Effector CD8-positive, alpha-beta T cell (primary cell): ENCODE data around the gene WNT16.

Experiments used
- DNase-seq: peaks from one replicate; lab custom pipeline; 2025; lab: John Stamatoyannopoulos, UW

WNT16 gene

GRCh38 chr7:121343302-121343701 lies 14.5 kb downstream of the WNT16 start:
- no peak for DNase-seq

DNA sequence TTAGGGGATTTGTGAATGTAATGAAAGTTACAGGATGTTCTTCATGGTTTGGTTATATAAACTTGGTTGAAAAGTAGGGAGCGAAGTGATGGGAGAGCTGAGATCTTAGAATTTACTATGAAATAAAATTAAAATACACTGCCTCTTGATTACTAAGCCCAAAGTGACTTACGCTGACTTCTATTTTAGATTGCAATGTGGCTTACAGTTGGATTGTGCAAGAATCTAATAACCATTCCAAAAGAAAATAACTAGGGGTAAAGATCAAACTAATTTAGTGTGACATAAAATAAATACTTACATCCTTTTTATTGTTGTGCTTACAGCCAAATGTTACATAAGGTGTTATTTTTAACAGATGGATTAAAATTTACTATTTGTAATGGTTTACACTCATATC lies 15.3 kb downstream of the WNT16 start:
- no peak for DNase-seq

DNA sequence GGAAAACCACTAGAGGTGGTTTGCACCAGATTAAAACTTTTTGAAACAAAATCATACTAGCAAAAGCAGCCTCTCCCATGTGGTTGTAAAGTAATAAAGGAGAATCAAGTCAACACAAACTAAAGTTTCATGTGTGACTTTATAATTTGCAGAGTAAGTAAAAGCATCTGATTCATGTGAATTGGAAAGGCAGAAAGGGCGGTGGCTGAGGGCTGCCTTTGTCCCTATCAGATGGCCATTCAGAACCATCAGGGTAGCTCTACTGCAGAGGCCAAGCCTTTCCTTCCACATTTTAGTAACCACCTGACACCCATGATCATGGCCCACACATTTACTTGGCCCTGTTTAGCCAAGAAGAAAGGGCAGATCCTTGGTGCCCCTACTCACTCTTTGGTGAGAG lies 15.7 kb downstream of the WNT16 start:
- DNase-seq = no peak

DNA sequence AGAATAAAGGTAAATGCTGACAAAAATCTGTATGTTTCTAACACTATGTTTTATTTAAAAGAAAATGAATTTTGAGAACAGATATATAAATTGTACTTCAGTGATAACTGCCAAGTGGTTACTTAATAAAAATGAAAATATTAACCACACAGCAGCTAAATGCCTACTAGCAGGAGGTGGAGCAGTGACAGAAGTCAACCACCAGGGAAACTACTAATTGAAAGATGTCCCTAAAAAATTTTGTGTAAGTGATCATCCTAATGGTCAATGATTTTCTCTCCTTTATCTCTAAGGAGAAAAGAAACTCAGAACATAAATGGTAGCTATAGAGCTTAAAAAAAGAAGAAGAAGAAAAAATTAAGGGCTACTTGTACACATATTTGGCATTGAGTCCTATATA lies 22.9 kb downstream of the WNT16 start:
- DNase-seq = no peak

GRCh38 chr7:121352323-121352722 lies 23.5 kb downstream of the WNT16 start:
- no peak for DNase-seq

DNA sequence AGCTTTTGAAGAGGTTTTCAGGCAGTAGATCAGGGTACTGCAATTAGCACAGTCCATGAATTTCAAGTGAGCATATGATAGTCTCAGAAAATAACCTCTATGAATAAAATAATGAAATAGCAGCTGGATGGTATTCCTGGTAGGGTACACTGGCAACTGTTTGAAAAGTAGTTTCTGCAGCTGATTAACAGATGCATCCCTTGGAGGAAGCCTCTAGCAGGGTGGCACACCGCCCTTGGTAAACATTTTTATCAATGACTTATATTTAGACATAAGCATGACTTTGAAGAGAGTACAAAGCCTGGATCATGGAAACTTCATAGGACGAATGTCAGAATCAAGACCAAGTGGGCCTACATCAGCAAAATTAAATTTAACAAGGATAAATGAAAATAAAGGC lies 26.8 kb downstream of the WNT16 start:
- no peak for DNase-seq

DNA sequence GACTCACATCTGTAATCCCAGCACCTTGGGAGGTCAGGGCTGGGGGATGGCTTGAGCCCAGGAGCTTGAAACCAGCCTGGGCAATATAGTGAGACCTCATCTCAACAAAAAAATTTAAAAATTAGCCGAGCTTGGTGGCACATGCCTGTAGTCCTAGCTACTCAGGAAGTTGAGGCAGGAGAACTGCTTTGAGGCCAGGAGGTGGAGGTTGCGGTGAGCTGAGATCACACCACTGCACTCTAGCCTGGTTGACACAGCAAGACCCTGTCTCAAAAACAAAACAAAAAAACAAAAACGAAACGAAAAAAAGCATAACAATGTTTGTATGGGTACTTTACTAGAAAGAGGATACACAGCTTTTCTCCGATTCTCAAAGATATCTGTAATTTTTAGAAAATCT lies 31.8 kb downstream of the WNT16 start:
- no peak for DNase-seq

DNA sequence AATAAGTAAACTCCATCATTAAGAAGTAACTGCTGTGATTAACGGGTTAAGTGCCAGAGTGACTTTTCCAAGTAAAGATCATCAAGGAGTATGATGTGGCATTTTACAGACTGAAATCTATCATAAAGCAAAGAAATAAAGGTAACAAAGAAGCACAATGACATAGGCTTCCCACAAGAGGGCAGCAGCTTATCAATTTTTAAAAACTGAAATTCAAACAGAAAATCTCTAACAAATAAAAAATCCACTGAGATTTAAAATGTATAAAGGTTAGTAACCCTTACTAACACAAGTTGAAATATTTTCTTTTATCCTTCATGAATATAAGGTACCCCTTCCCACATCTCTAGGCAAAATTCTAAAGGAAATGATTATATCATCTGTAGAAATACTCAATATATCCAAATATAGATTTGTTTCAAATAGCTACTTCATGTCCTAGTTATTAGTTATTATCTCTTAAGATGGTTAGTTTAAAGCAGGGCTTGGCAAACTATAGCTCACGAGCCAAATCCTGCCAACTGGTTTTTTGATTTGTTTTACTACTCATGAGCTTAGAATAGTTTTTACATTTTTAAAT lies 38.1 kb downstream of the WNT16 start:
- no peak for DNase-seq

DNA sequence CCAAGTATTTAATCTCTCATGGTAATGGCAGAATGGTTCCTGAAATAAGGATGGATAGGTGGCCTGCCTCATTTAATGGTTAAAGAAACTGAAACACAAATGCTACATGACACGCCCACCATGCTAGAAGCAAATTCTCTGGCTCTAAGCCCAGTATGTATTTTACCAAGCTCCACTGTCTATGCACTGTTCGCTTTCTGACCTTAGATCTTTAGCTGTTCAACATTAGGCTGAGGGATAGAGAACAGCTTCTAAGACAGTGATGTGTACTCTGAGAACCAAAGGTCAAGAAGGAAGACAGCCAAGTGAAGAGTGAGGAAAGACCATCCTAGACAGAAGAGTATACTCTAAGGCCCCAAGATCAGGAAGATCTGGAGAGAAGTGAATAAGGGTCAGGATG lies 40.7 kb downstream of the WNT16 start:
- DNase-seq = no peak

DNA sequence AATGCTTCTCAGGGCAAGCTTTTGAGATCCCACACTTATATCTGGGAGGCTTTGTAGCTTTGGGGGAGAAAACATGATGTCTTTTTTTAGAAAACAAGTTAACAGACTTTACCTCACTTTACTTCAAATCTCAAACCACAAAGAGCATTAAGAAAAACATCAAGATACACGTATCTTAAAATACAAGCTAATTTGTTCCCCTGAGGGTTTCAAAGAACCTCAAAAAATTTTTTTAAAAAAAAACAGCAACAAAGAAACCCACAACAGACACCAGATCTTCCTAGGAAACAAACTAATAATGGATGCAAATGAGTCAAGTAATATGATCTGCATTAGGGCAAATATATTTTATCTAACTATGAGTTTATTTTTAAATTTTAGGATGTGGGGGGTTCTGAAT lies 42.6 kb downstream of the WNT16 start:
- DNase-seq = no peak

- no peak for DNase-seq
Observed at GRCh38 chr7:121371883-121372282, 43.1 kb downstream of the WNT16 start.

GRCh38 chr7:121372376-121373010 lies 43.7 kb downstream of the WNT16 start:
- DNase-seq = no peak

GRCh38 chr7:121373177-121373576 lies 44.4 kb downstream of the WNT16 start:
- no peak for DNase-seq

DNA sequence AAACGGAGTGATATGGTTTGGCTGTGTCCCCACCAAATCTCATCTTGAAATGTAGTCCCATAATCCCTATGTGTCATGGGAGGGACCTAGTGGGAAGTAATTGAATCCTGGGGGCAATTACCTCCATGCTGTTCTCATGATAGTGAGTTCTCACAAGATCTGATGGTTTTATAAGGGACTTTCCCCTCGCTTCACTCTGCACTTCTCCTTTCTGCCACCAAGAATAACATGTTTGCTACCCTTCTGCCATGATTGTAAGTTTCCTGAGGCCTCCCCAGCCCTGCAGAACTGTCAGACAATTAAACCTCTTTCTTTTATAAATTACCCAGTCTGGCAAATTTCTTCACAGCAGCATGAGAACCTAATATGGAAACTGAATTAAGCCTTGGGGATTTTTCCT lies 48.2 kb downstream of the WNT16 start:
- DNase-seq = no peak

DNA sequence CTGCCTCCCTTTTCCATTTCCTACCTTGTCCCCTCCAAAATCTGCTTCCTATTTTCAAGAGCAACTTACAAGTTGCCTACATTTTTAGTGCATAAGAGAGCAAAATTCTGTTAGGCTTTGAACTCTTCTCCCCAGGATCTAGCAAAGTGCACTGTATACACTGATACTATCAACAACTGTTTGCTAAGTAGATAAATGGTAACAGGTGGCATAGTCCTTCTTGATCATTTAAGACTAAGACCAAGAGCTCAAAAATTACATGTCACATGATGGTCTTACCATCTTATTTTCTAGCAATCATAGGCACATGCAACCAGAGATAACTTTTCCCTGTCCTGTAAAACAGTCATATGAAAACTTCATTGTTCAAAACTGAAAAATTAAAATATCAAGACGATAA lies 51.1 kb downstream of the WNT16 start:
- no peak for DNase-seq

- DNase-seq = no peak
Observed at GRCh38 chr7:121382473-121382872, 53.7 kb downstream of the WNT16 start.

DNA sequence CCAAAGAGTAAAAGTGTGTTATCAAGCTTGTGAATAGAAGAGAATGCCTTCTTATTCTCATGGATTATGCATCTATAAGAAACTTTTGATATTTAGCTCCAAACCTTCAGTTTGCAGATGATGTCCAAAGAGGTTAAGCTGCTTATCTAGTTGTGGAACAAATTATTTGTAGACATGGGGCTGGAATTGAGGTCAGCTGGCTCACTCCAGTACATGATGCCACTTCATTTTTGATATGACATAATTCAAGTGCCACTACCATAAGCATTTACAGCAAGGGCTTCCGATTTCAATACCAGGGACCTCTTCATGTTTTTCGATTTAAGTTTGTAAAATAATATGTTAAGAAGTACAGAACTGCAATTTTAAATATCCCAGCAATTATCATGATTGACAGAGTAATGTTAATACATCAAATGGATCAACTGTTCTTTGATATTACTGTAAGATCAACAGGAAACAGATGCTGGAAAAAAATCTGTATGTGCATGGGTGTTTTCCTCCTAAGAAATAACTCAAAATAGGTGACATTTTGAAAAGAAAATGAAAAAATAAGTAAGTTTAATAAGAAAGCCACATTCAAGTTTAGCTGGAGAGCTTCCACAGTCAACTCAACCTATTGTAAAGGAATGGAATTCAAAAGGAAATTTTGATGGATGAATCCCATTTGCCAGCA lies 54.6 kb downstream of the WNT16 start:
- DNase-seq = no peak

DNA sequence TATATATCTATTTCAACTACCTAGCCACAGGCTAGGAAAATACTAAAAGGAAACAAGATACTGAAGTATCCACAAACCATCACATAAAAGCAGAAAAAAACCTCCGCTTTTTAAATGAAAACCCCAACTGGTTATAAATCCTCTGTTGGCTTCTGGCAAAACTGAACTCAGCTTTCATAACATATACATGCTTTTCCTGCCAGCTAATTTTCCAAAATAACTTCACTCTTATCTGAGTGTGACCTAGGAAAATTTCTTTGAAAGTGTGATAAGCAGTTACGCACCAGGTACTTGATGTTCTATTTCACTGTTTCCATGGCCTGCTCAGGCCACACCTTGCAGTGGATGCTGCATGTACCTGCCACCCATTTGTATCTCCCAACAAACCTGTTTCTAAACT lies 55.5 kb downstream of the WNT16 start:
- no peak for DNase-seq

DNA sequence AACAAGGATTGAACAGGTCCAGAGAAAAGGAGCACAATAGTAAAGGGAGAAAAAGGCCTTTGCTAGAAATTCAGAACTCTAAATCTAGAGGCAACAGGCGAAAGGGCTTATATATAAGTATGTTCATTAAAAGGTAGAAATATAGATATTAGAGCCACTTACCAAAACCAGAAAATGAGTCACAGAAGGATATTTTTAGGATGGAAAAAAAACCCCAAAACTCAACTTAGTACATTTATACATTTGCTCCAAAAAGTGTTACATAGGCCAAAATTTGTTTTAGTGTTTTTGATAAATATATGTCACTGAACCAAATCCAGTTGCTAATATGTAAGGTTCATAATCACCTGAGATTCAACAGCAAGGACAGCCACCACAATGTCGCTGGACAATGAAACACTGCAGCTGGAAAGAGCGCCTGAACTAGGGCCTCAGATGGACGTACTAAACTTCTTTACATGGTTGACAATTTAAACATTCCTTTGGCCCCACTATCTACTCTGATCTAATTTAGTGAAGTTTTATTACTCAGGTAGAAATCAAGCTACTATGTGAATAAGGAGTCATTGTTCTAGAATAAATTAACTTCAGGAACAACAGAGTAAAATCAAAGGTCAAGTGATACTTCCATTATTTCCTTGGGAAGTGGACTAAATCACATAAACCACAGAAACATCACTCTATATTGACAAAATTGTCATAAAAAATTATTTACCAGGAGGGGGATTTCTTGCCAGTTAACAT lies 56.4 kb downstream of the WNT16 start:
- DNase-seq = no peak

- no peak for DNase-seq
Observed at GRCh38 chr7:121385800-121386179, 57.0 kb downstream of the WNT16 start.

GRCh38 chr7:121388950-121389349 lies 60.1 kb downstream of the WNT16 start:
- no peak for DNase-seq

DNA sequence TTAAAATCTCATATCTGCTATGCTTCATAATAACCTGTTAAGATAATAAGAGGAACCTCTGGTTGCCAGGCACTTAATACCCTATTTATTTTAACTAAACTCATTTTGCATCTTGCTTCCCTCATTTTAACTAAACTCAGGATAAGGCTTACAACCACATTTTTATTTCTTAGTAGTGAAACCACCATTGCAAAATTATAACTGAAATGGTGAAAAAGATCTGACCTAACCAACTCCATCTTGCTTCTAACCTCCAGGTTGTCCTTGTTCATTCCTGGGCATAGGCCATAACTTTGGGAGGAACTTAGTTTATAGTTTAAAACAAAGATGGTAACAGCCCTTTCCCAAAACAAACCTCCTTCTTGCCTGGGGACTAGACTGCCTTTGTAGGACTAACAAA lies 61.3 kb downstream of the WNT16 start:
- DNase-seq = no peak

DNA sequence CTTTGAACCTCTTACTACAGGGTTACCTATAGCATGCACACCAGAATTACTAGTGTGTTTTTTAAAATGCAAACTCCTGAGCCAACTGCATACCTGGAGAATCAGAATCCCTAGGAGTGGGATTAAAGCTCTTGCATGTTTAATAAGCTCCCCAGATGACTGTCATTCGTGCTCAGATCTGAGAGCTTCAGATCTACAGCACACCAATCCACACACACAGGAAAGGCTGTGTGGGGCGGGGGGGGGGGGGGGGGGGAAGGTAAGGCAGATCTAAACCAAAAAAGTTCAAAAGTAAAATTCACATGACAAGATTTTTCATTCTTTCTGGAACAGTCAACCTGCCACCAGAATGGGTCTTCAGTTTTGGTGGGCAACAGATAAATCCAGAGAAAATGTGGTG lies 61.8 kb downstream of the WNT16 start:
- no peak for DNase-seq
